HCT116 (cell line): ENCODE measurements around the gene TMEM161B. TPM values are rescaled to one million over a fixed set of nuclear protein-coding genes. Genes with fewer than 3 reads are reported as not detected.

Experiments
- ATAC-seq: fragments of 200-7000 bp; cut with Tn5 transposase; 2 replicates; pipeline ENCODE4 v1.9.1; 2020; ENCODE audit warnings: mild to moderate bottlenecking, moderate library complexity
- BruUV-seq: library from RNA; stranded (reverse); fragments of 400-500 nt; replicated peaks from 2 replicates; lab custom pipeline; 2021; lab: Mats Ljungman, UMichigan
- CTCF ChIA-PET: fragments of 300-600 bp; sonication (Branson Sonifier 250); formaldehyde crosslinking; loops from one replicate; lab custom pipeline; 2021; ENCODE audit warnings: antibody characterized with exemption; lab: Charles Lee
- POLR2A ChIA-PET: fragments of 300-600, 350-600 bp; sonication (Branson Sonifier 250); formaldehyde crosslinking; loops from one replicate; lab custom pipeline; 2021; ENCODE audit warnings: antibody characterized with exemption; lab: Charles Lee
- RAD21 ChIA-PET, 2 experiments: fragments of 300-600 bp; sonication (Branson Sonifier 250); formaldehyde crosslinking; loops; one replicate each; lab custom pipeline; 2023; ENCODE audit warnings: low total read pairs in 2 of 2; ENCODE audit not compliant: uncharacterized antibody in 2 of 2, unreplicated experiment in 2 of 2, low non-redundant PET in 1 of 2; lab: Charles Lee
- DNase-seq: peaks from one replicate; pipeline ENCODE4 v3.0.0-alpha.2; 2010; ENCODE audit warnings: low read depth, low spot score
- H2AFZ ChIP-seq: fragments of 200-600 bp; shearing (Covaris generic), sonication (generic); 2 replicates; pipeline ENCODE4 v1.6.1; 2017; ENCODE audit warnings: low read depth, mixed run types, mixed read lengths, antibody characterized with exemption, low read length; ENCODE audit not compliant: poor library complexity, severe bottlenecking
- H3K27ac ChIP-seq: 2 replicates; pipeline ENCODE4 v1.5.1; 2012; ENCODE audit warnings: low read depth, low read length
- H3K27me3 ChIP-seq: fragments of 200-600 bp; sonication (generic); 2 replicates; pipeline ENCODE4 v1.6.1; 2016; ENCODE audit warnings: mixed run types, low read length, mixed read lengths; ENCODE audit not compliant: insufficient read depth
- H3K36me3 ChIP-seq, 2 experiments: fragments of 200-500 bp in 1 of 2; fragments of 200-600 bp in 1 of 2; sonication (Bioruptor generic) in 1 of 2; sonication (generic) in 1 of 2; 2 replicates each; pipeline versions ENCODE4 v1.5.1 to v1.6.1; 2014 to 2016; ENCODE audit warnings: low read length in 2 of 2, inconsistent platforms in 1 of 2, mixed read lengths in 1 of 2, mixed run types in 1 of 2; ENCODE audit not compliant: insufficient read depth in 2 of 2, control insufficient read depth in 1 of 2
- H3K4me1 ChIP-seq, 2 experiments: fragments of 200-600 bp in 1 of 2; sonication (generic) in 1 of 2; 2 replicates each; pipeline versions ENCODE4 v1.5.1 to v1.6.1; 2012 to 2017; ENCODE audit warnings: low read length in 2 of 2, inconsistent platforms in 1 of 2, mild to moderate bottlenecking in 1 of 2, mixed read lengths in 1 of 2, mixed run types in 1 of 2, moderate library complexity in 1 of 2; ENCODE audit not compliant: insufficient read depth in 2 of 2, control insufficient read depth in 1 of 2
- H3K4me2 ChIP-seq: fragments of 200-600 bp; sonication (generic); 2 replicates; pipeline ENCODE4 v1.6.1; 2017; ENCODE audit warnings: mixed run types, low read length, mixed read lengths
- H3K4me3 ChIP-seq, 2 experiments: fragments of 200-600 bp in 1 of 2; sonication (generic) in 1 of 2; replicated peaks in 1 of 2; 2 replicates each; pipeline ENCODE4 v1.5.1; 2011 to 2016; ENCODE audit warnings: low read length in 2 of 2, control low read depth in 1 of 2, low read depth in 1 of 2, mild to moderate bottlenecking in 1 of 2, mixed read lengths in 1 of 2, mixed run types in 1 of 2
- H3K79me2 ChIP-seq: fragments of 200-600 bp; sonication (generic); 2 replicates; pipeline ENCODE4 v1.6.1; 2017; ENCODE audit warnings: mild to moderate bottlenecking, mixed run types, low read length, moderate library complexity, mixed read lengths; ENCODE audit not compliant: insufficient read depth
- H3K9ac ChIP-seq: fragments of 200-600 bp; sonication (generic); 2 replicates; pipeline ENCODE4 v1.6.1; 2016; ENCODE audit warnings: low read length, mixed read lengths
- H3K9me2 ChIP-seq: fragments of 200-600 bp; sonication (generic), shearing (Covaris generic); 2 replicates; pipeline ENCODE4 v1.6.1; 2017; ENCODE audit warnings: mixed run types, mild to moderate bottlenecking, moderate library complexity; ENCODE audit not compliant: insufficient read depth
- H3K9me3 ChIP-seq, 2 experiments: fragments of 200-500 bp in 1 of 2; fragments of 200-600 bp in 1 of 2; sonication (Bioruptor generic) in 1 of 2; sonication (generic) in 1 of 2; 2 replicates each; pipeline ENCODE4 v1.6.1; 2014 to 2017; ENCODE audit warnings: low read length in 2 of 2, mixed read lengths in 2 of 2, inconsistent platforms in 1 of 2, low read depth in 1 of 2, mild to moderate bottlenecking in 1 of 2, mixed run types in 1 of 2, moderate library complexity in 1 of 2; ENCODE audit not compliant: control insufficient read depth in 1 of 2, insufficient read depth in 1 of 2
- H4K20me1 ChIP-seq: fragments of 200-600 bp; sonication (generic), shearing (Covaris generic); 2 replicates; pipeline ENCODE4 v1.6.1; 2017; ENCODE audit warnings: mixed run types, mild to moderate bottlenecking, moderate library complexity; ENCODE audit not compliant: insufficient read depth
- CBX3 ChIP-seq: IDR thresholded peaks from 2 replicates; pipeline ENCODE4 v1.6.1; 2012; ENCODE audit warnings: low read depth
- CEBPB ChIP-seq: IDR thresholded peaks from 2 replicates; pipeline ENCODE4 v1.6.1; 2012; ENCODE audit warnings: low read depth
- EGR1 ChIP-seq: IDR thresholded peaks from 2 replicates; pipeline ENCODE4 v1.6.1; 2012; ENCODE audit warnings: low read depth
- ELF1 ChIP-seq: IDR thresholded peaks from 2 replicates; pipeline ENCODE4 v1.6.1; 2012; ENCODE audit warnings: low read depth, borderline replicate concordance
- EZH2 ChIP-seq: fragments of 200-600 bp; sonication (generic); IDR thresholded peaks from 2 replicates; pipeline ENCODE4 v1.6.1; 2017; ENCODE audit warnings: antibody characterized with exemption, mixed run types
- FOSL1 ChIP-seq: IDR thresholded peaks from 2 replicates; pipeline ENCODE4 v1.6.1; 2012; ENCODE audit warnings: low read depth
- JUND ChIP-seq: IDR thresholded peaks from 2 replicates; pipeline ENCODE4 v1.6.1; 2012
- POLR2A ChIP-seq: IDR thresholded peaks from 2 replicates; pipeline ENCODE4 v1.7.0; 2011; ENCODE audit warnings: borderline replicate concordance; ENCODE audit not compliant: insufficient read depth, insufficient read length; ENCODE audit errors: extremely low read depth
- POLR2AphosphoS5 ChIP-seq: IDR thresholded peaks from 2 replicates; pipeline ENCODE4 v1.6.1; 2011; ENCODE audit warnings: mild to moderate bottlenecking, low read depth, low read length, moderate library complexity
- RAD21 ChIP-seq: IDR thresholded peaks from 2 replicates; pipeline ENCODE4 v1.6.1; 2012; ENCODE audit warnings: low read depth, mild to moderate bottlenecking
- SIN3A ChIP-seq: IDR thresholded peaks from 2 replicates; pipeline ENCODE4 v1.6.1; 2012; ENCODE audit warnings: low read depth
- SP1 ChIP-seq: IDR thresholded peaks from 2 replicates; pipeline ENCODE4 v1.6.1; 2012; ENCODE audit warnings: low read depth
- SRF ChIP-seq: IDR thresholded peaks from 2 replicates; pipeline ENCODE4 v1.6.1; 2012; ENCODE audit warnings: low read depth
- TCF7L2 ChIP-seq: IDR thresholded peaks from 2 replicates; pipeline ENCODE4 v1.7.0; 2011; ENCODE audit warnings: borderline replicate concordance, inconsistent platforms; ENCODE audit not compliant: insufficient read depth, insufficient read length; ENCODE audit errors: extremely low read depth
- YY1 ChIP-seq: IDR thresholded peaks from 2 replicates; pipeline ENCODE4 v1.6.1; 2011; ENCODE audit warnings: low read length, low read depth, moderate library complexity, mild to moderate bottlenecking; ENCODE audit not compliant: insufficient replicate concordance; ENCODE audit errors: extremely low read depth
- ZBTB33 ChIP-seq: IDR thresholded peaks from 2 replicates; pipeline ENCODE4 v1.6.1; 2011; ENCODE audit warnings: mild to moderate bottlenecking, low read length, moderate library complexity; ENCODE audit not compliant: insufficient replicate concordance; ENCODE audit errors: extremely low read depth
- ZFX ChIP-seq: fragments of 450-650 bp; IDR thresholded peaks from 2 replicates; pipeline ENCODE4 v1.6.1; 2017
- ZNF274 ChIP-seq: fragments of 200-500 bp; sonication (Bioruptor generic); IDR thresholded peaks from 2 replicates; pipeline ENCODE4 v1.6.1; 2014; ENCODE audit warnings: mild to moderate bottlenecking, low read depth, low read length, inconsistent platforms
- intact Hi-C: fragments of 100-400 bp; cut with micrococcal nuclease; formaldehyde crosslinking; loops from 2 replicates; pipeline ENCODE4 v1.10.0; 2022
- total RNA-seq: library from RNA; stranded (reverse); gene quantifications from one replicate; pipeline ENCODE4 v1.2.1, GENCODE V29; 2021; ENCODE audit not compliant: unreplicated experiment
- TF ChIP-seq, protein P1 (sequence below): IDR thresholded peaks from 2 replicates; pipeline ENCODE4 v1.6.1; 2012
- TF ChIP-seq, protein P2 (sequence below), 3 experiments: fragments of 200-600 bp in 1 of 3; sonication (generic) in 1 of 3; IDR thresholded peaks in 2 of 3; conservative IDR thresholded peaks in 1 of 3; 2 replicates each; pipeline ENCODE4 v1.5.1; 2012 to 2017; ENCODE audit warnings: low read depth in 2 of 3, low read length in 2 of 3, antibody characterized with exemption in 1 of 3, borderline replicate concordance in 1 of 3, control low read depth in 1 of 3, mild to moderate bottlenecking in 1 of 3, mixed read lengths in 1 of 3, mixed run types in 1 of 3, moderate library complexity in 1 of 3; ENCODE audit not compliant: insufficient read depth in 1 of 3

The TMEM161B gene
- total RNA-seq, 1 experiment from 2014 or later, result 22.1 TPM

- TF ChIP-seq SIN3A (no peak), EZH2 (no peak), FOSL1 (no peak), ZBTB33 (no peak), POLR2A (no peak), YY1 (no peak), TCF7L2 (no peak), RAD21 (no peak), CEBPB (no peak), ZFX (no peak), JUND (no peak), SP1 (no peak), ZNF274 (no peak), EGR1 (no peak), SRF (no peak), ELF1 (no peak), POLR2AphosphoS5 (no peak), CBX3 (no peak)
- TF ChIP-seq, protein P1, sequence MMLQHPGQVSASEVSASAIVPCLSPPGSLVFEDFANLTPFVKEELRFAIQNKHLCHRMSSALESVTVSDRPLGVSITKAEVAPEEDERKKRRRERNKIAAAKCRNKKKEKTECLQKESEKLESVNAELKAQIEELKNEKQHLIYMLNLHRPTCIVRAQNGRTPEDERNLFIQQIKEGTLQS, result no peak
- TF ChIP-seq, protein P2, sequence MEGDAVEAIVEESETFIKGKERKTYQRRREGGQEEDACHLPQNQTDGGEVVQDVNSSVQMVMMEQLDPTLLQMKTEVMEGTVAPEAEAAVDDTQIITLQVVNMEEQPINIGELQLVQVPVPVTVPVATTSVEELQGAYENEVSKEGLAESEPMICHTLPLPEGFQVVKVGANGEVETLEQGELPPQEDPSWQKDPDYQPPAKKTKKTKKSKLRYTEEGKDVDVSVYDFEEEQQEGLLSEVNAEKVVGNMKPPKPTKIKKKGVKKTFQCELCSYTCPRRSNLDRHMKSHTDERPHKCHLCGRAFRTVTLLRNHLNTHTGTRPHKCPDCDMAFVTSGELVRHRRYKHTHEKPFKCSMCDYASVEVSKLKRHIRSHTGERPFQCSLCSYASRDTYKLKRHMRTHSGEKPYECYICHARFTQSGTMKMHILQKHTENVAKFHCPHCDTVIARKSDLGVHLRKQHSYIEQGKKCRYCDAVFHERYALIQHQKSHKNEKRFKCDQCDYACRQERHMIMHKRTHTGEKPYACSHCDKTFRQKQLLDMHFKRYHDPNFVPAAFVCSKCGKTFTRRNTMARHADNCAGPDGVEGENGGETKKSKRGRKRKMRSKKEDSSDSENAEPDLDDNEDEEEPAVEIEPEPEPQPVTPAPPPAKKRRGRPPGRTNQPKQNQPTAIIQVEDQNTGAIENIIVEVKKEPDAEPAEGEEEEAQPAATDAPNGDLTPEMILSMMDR (IDR thresholded peaks at IDR 0.05 in 2 of 3, conservative IDR thresholded peaks at IDR 0.05 in 1 of 3; ENCODE audit: borderline replicate concordance in 1 of 3, insufficient read depth in 1 of 3, low read depth in 2 of 3, low read length in 2 of 3), result no peak
- TF ChIP-seq, all 23 proteins: peak for 0
- RAD21 ChIA-PET, result interaction anchor here in 1 of 2 experiments (0.5 kb wide), 1 partner anchor 67 kb away, joined by 3 read pairs; no protein-coding TSS in a partner anchor
- no peaks in the 10 kb centered on the region for H3K27me3 ChIP-seq
- H3K9me2 ChIP-seq, result no peaks in the 10 kb centered on the region
- POLR2A ChIA-PET, result no interaction called here
- no peaks in the 10 kb centered on the region for H3K9me3 ChIP-seq
- peaks cover 0 to 3% of the 10 kb centered on the region in 2 experiments; a peak in 1 of 4 replicates for H3K36me3 ChIP-seq
- no peak overlapping the region for H3K4me3 ChIP-seq
- ATAC-seq (no peak), DNase-seq (no peak)
- no peaks in the 10 kb centered on the region for H3K79me2 ChIP-seq
- H2AFZ ChIP-seq, result no peak overlapping the region
- H3K4me1 ChIP-seq, result no peaks in the 10 kb centered on the region
- intact Hi-C loops, result no loop called here
- no peaks in the 10 kb centered on the region; the same call in 1 of the 2 replicates for H4K20me1 ChIP-seq
- BruUV-seq, result no TSS peak
- no peak overlapping the region for H3K4me2 ChIP-seq
- H3K9ac ChIP-seq, result no peak overlapping the region
- CTCF ChIA-PET, result no interaction called here
- H3K27ac ChIP-seq, result no peak overlapping the region
Measured at GRCh38 chr5:88207575-88207974, 61.1 kb downstream of the TMEM161B start.
